Retinal pigment epithelial cell (primary cell): ENCODE data around the gene C19orf47.

Experiments
- DNase-seq: peaks from one replicate; pipeline ENCODE4 v3.0.0-alpha.2; 2010; ENCODE audit warnings: low read depth
- H3K4me3 ChIP-seq: 2 replicates; pipeline ENCODE4 v1.5.1; 2011; ENCODE audit warnings: mild to moderate bottlenecking, low read length, control low read depth, moderate library complexity
- TF ChIP-seq, protein P1 (sequence below): conservative IDR thresholded peaks from 2 replicates; pipeline ENCODE4 v1.5.1; 2011; ENCODE audit warnings: low read depth, low read length, control low read depth, inconsistent platforms

Gene C19orf47, protein sequence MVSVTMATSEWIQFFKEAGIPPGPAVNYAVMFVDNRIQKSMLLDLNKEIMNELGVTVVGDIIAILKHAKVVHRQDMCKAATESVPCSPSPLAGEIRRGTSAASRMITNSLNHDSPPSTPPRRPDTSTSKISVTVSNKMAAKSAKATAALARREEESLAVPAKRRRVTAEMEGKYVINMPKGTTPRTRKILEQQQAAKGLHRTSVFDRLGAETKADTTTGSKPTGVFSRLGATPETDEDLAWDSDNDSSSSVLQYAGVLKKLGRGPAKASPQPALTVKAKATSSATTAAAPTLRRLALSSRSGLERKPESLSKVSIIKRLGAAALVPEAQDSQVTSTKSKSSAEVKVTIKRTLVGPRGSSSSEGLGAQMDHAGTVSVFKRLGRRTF

DNA sequence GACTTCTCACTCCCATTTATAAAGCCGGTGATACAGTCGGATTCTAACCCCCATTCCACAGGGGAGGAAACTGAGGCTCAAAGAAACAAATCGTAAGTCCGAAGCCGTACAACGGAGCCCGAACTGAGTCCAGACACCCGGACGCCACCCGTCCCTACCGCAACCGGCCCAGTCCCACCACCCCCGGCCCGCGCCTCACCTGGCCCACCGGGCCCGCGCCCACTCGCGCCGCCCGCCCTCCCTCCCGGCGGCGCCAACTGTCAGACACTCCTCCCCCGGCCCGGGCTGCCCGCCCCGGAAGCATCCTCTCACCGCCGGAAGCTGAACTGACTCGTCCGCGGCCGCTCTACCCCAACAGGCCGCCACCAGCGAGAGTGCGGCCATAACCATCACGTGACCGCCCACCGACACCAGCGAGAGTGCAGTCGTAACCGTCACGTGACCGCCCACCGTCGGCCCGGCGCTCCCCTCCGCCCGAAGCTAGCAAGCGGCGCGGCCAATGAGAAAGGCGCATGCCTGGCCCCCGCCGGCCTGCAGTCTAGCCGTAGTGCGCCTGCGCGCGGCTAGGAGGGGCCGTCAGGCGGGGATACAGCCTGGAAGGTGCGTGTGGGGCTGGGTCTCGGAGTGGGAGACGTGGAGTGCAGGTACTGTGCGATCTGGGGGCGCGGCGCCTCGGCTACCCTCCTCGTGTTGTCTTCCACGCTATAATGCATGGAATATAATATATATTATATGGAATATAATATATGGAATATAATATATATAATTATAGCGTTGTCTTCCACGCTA lies at the start of gene C19orf47, which contains the start of gene PLD3:
TSS of gene C19orf47 (minus strand) at position 273 of the 789 bp plus-strand sequence. CDS start 6,540 bp downstream, outside the sequence.
TSS of gene PLD3 (plus strand) at position 571 of the 789 bp plus-strand sequence. CDS start 17,789 bp downstream, outside the sequence.
- peak within 1 kb of the TSS; percentile 69 for H3K4me3 ChIP-seq
- TF ChIP-seq, protein P1, sequence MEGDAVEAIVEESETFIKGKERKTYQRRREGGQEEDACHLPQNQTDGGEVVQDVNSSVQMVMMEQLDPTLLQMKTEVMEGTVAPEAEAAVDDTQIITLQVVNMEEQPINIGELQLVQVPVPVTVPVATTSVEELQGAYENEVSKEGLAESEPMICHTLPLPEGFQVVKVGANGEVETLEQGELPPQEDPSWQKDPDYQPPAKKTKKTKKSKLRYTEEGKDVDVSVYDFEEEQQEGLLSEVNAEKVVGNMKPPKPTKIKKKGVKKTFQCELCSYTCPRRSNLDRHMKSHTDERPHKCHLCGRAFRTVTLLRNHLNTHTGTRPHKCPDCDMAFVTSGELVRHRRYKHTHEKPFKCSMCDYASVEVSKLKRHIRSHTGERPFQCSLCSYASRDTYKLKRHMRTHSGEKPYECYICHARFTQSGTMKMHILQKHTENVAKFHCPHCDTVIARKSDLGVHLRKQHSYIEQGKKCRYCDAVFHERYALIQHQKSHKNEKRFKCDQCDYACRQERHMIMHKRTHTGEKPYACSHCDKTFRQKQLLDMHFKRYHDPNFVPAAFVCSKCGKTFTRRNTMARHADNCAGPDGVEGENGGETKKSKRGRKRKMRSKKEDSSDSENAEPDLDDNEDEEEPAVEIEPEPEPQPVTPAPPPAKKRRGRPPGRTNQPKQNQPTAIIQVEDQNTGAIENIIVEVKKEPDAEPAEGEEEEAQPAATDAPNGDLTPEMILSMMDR: no peak
- DNase-seq: peak; percentile 97

DNA sequence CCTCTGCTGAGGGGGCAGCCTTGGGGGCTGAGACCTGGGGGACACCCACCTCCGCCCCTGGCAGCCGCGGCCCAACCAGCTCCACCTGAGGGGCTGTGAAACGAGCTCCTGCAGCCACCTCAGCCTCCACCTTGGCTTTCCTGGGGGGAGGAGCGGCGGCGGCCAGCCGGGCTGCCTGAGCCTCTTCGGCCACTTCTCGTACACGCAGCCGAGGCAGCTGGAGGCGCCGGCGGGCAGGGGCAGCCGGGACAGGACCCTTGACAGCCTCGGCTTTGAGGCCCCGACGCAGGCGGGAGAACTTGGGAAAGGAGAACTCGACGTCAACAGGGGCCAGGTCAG lies 49.3 kb upstream of the C19orf47 start:
- H3K4me3 ChIP-seq: no peak overlapping the region
- TF ChIP-seq, protein P1: no peak
- no peak for DNase-seq

DNA sequence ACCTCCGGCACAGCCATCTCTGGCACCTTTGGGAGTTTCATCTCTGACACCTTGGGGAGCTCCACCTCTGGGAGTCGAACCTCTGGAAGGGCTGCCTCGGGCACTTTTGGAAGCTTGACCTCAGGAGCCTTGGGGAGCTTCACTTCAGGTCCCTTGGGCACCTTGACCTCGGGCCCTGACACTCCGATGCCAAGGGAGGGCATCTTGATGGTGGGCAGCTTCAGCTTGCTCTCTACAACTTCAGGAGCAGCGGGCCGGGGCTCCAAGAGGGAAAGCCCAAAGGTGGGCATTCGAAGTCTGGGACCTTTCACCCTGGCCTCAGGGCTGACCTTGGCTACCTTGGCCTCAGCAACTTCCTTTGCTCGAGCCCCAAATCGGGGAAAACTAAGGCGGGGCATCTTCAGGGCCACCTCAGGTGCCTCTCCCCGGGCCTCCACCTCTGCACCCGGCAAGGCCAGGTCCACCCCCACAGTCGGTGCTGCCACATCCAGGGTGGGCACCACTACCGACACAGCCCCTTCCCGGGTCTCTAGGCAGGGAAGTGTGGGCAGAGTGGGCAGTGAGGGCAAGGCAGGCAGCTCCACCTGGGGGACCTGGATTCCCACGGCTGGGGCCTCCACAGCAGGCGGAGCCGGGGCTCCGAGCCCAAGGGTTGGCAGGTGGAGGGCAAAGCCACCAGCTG lies 48.8 kb upstream of the C19orf47 start:
- H3K4me3 ChIP-seq: no peak overlapping the region
- DNase-seq: no peak
- TF ChIP-seq, protein P1: no peak

DNA sequence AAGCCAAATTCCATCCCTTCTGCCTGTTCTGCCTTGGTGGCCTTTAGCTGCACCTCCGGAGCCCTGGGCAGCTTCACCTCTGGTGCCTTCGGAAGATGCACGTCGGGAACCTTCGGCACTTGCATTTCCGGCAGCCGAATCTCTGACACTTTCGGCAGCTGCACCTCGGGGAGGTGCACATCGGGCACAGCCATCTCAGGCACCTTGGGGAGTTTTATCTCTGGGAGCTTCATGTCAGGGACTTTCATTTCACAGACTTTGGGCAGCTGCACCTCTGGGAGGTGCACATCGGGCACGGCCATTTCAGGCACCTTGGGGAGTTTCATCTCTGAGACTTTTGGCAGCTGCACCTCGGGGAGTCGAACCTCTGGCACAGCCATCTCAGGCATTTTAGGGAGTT lies 47.8 kb upstream of the C19orf47 start:
- no peak for DNase-seq
- no peak overlapping the region for H3K4me3 ChIP-seq
- TF ChIP-seq, protein P1: no peak

DNA sequence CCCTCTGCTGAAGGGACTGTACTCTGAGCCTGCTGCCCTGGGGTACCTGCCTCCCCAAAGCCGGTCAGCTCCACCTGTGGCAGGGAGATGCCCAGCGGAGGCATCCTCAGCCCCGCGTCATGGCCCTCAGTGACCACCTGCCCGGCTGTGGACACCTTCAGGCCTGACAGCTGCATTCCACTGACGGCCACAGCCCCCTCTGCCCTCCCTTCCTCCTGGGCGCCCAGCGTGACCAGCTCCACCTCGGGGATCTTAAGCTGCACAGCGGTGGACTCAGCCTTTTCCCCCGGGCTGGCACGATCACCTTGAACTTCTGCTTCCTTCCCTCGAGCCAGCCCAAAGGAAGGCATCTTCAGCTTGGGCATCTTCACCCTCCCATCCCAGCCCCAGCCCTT lies 46.6 kb upstream of the C19orf47 start:
- TF ChIP-seq, protein P1: no peak
- no peak overlapping the region for H3K4me3 ChIP-seq
- DNase-seq: no peak

DNA sequence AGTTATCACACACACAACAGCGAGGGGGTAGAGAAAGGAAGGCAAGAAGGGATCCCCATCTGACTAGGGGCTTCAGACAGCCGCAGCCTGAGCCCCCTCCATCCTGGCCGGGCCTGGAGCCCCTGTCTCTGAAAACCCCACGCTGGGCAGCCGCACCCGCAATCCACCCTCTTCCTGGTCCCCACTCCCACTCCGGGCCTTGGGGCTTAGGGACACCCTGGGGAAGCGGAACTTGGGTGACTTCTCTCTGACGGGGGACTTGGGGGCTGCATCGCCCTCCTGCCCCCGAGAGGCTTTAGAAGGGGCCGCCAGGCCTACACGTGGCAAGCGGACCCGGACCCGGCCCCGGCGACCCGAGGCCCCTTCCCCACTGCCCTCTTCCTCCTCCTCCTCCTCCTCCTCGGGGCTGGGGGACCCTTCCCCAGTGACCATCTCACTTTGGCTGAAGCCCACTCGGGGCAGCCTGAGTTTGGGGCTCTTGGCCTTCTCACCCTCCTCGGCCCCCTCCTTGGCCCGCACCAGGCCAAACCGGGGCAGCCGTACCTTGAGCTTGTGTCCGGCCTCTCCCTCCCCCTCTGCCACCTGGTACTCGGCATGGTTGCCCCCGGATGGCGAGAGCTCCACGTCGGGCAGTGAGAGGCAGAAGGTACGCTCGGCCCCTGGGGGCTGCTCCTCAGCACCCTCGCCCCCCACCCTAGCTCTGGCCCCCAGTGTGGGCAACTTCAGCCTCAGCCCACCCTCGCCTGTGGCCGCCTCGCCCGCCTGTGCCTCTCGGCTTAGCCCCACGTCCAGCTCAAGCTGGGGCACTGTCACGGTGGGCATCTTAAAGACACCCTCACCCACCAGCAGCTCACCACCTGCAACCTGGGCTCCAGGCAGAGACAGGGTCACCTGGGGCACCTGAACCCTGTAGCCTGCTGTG lies 46.0 kb upstream of the C19orf47 start:
- no peak overlapping the region for H3K4me3 ChIP-seq
- no peak for DNase-seq
- TF ChIP-seq, protein P1: no peak
